HepG2 (cell line): ENCODE measurements around the gene AP3D1. TPM values are rescaled to one million over a fixed set of nuclear protein-coding genes. Genes with fewer than 3 reads are reported as not detected.

Experiments
- BATF2 ChIP-seq: sonication (generic); formaldehyde crosslinking; IDR thresholded peaks from 2 replicates; pipeline ENCODE4 v1.8.0; 2022; ENCODE audit warnings: mild to moderate bottlenecking, missing genetic modification reagents, moderate library complexity
- CBFB ChIP-seq: sonication (generic); formaldehyde crosslinking; IDR thresholded peaks from 2 replicates; pipeline ENCODE4 v1.4.0; 2020; ENCODE audit warnings: missing genetic modification reagents
- CENPX ChIP-seq: sonication (generic); formaldehyde crosslinking; IDR thresholded peaks from 2 replicates; pipeline ENCODE4 v1.9.0; 2021; ENCODE audit warnings: mild to moderate bottlenecking, missing genetic modification reagents, moderate library complexity
- EEA1 ChIP-seq: sonication (generic); formaldehyde crosslinking; IDR thresholded peaks from 2 replicates; pipeline ENCODE4 v1.5.1; 2020; ENCODE audit warnings: mild to moderate bottlenecking, missing genetic modification reagents, borderline replicate concordance
- ETV6 ChIP-seq: sonication (generic); formaldehyde crosslinking; conservative IDR thresholded peaks from 2 replicates; pipeline ENCODE4 v1.4.0; 2020; ENCODE audit warnings: missing genetic modification reagents
- FOXA3 ChIP-seq: IDR thresholded peaks from 2 replicates; pipeline ENCODE4 v1.6.1; 2016; ENCODE audit warnings: missing genetic modification reagents, missing compliant biosample characterization
- GPN1 ChIP-seq: sonication (generic); formaldehyde crosslinking; IDR thresholded peaks from 2 replicates; pipeline ENCODE4 v1.5.1; 2020; ENCODE audit warnings: missing genetic modification reagents, borderline replicate concordance
- MTF2 ChIP-seq: sonication (generic); formaldehyde crosslinking; IDR thresholded peaks from 2 replicates; pipeline ENCODE4 v1.5.0; 2020; ENCODE audit warnings: missing genetic modification reagents, borderline replicate concordance
- NKX3-1 ChIP-seq: sonication (generic); formaldehyde crosslinking; IDR thresholded peaks from 2 replicates; pipeline ENCODE4 v1.5.0; 2020; ENCODE audit warnings: missing genetic modification reagents
- PHF5A ChIP-seq: IDR thresholded peaks from one replicate; pipeline ENCODE4 v1.6.1; 2018; ENCODE audit warnings: low read depth, missing genetic modification reagents; ENCODE audit not compliant: unreplicated experiment
- SETDB1 ChIP-seq: sonication (generic); formaldehyde crosslinking; IDR thresholded peaks from 2 replicates; pipeline ENCODE4 v1.5.1; 2020; ENCODE audit warnings: missing genetic modification reagents, mild to moderate bottlenecking, borderline replicate concordance
- SKI ChIP-seq: fragments of 450-650 bp; IDR thresholded peaks from one replicate; pipeline ENCODE4 v1.6.1; 2018; ENCODE audit warnings: mild to moderate bottlenecking; ENCODE audit not compliant: partially characterized antibody
- SNAI1 ChIP-seq: sonication (generic); formaldehyde crosslinking; IDR thresholded peaks from 2 replicates; pipeline ENCODE4 v1.5.0; 2020; ENCODE audit warnings: mild to moderate bottlenecking, missing genetic modification reagents, borderline replicate concordance
- TGIF2 ChIP-seq: IDR thresholded peaks from 2 replicates; pipeline ENCODE4 v1.6.1; 2016; ENCODE audit warnings: control low read depth, missing compliant biosample characterization
- ZNF10 ChIP-seq: sonication (generic); formaldehyde crosslinking; IDR thresholded peaks from 2 replicates; pipeline ENCODE4 v1.4.0; 2020; ENCODE audit warnings: mild to moderate bottlenecking, low read depth, missing genetic modification reagents, borderline replicate concordance
- ZNF570 ChIP-seq: sonication (generic); formaldehyde crosslinking; IDR thresholded peaks from 2 replicates; pipeline ENCODE4 v1.4.0; 2020; ENCODE audit warnings: mild to moderate bottlenecking, missing genetic modification reagents, borderline replicate concordance
- ZNF607 ChIP-seq: sonication (generic); formaldehyde crosslinking; IDR thresholded peaks from 2 replicates; pipeline ENCODE4 v1.5.1; 2020; ENCODE audit warnings: missing genetic modification reagents, mild to moderate bottlenecking, borderline replicate concordance
- ZNF672 ChIP-seq: sonication (generic); formaldehyde crosslinking; IDR thresholded peaks from 2 replicates; pipeline ENCODE4 v1.8.1; 2022; ENCODE audit warnings: missing genetic modification reagents
- ZNF674 ChIP-seq: sonication (generic); formaldehyde crosslinking; IDR thresholded peaks from 2 replicates; pipeline ENCODE4 v1.5.0; 2020; ENCODE audit warnings: low read depth, mild to moderate bottlenecking, missing genetic modification reagents
- ZNF781 ChIP-seq: sonication (generic); formaldehyde crosslinking; IDR thresholded peaks from 2 replicates; pipeline ENCODE4 v1.5.1; 2020; ENCODE audit warnings: borderline replicate concordance, mild to moderate bottlenecking, missing genetic modification reagents; ENCODE audit errors: not compliant biosample characterization
- ZNF800 ChIP-seq: sonication (generic); formaldehyde crosslinking; IDR thresholded peaks from 2 replicates; pipeline ENCODE4 v1.4.0; 2020; ENCODE audit warnings: missing genetic modification reagents
- polyA plus RNA-seq, 8 experiments: library from polyadenylated mRNA; depleted of rRNA in 3 of 8; stranded (reverse) in 7 of 8; unstranded in 1 of 8; fragments of >200 nt; fragmentation: Illumina TruSeq in 4 of 8; extraction: Trizol in 4 of 8; gene quantifications; 2 replicates each; pipeline versions ENCODE4 v1.2.1 to v1.2.3, GENCODE V29; 2011 to 2016; ENCODE audit warnings: low read depth in 4 of 8, missing spikeins in 1 of 8, mixed read lengths in 1 of 8; ENCODE audit not compliant: insufficient read depth in 1 of 8
- total RNA-seq, 5 experiments: library from RNA; depleted of rRNA; stranded (reverse); fragments of >200 nt; fragmentation: Illumina TruSeq; extraction: Trizol; gene quantifications; 2 replicates each; pipeline ENCODE4 v1.2.3, GENCODE V29; 2016; ENCODE audit warnings: low read depth in 1 of 5
- TF ChIP-seq, protein P1 (sequence below), 2 experiments: fragments of 450-650 bp in 1 of 2; sonication (generic) in 1 of 2; formaldehyde crosslinking; IDR thresholded peaks; 2 replicates each; pipeline versions ENCODE4 v1.5.0 to v1.8.0; 2020 to 2022; ENCODE audit warnings: mild to moderate bottlenecking in 1 of 2, missing genetic modification reagents in 1 of 2
- TF ChIP-seq, protein P2 (sequence below): sonication (generic); formaldehyde crosslinking; IDR thresholded peaks from 2 replicates; pipeline ENCODE4 v1.9.0; 2021; ENCODE audit warnings: missing genetic modification reagents, borderline replicate concordance

AP3D1 gene
- total and polyA plus RNA-seq, 2 of the 13 experiments (the other 11 are each of a cell fraction or from before 2014, with no cell fraction given) = 68.0 to 82.6 TPM

GRCh38 chr19:2061495-2062388 is 89.6 kb downstream of the AP3D1 start (continued):
- TF ChIP-seq, protein P1, sequence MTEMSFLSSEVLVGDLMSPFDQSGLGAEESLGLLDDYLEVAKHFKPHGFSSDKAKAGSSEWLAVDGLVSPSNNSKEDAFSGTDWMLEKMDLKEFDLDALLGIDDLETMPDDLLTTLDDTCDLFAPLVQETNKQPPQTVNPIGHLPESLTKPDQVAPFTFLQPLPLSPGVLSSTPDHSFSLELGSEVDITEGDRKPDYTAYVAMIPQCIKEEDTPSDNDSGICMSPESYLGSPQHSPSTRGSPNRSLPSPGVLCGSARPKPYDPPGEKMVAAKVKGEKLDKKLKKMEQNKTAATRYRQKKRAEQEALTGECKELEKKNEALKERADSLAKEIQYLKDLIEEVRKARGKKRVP (CRISPR knock-in tag; IDR thresholded peaks at IDR 0.05) = peak in 1 of 2 experiments; percentile 58; a peak in 1 of 4 replicates
- TF ChIP-seq ZNF672 (CRISPR knock-in tag) (no peak), ZNF607 (no peak; the same call in 1 of the 2 replicates), TGIF2 (CRISPR knock-in tag) (no peak), SKI (no peak), ZNF10 (CRISPR knock-in tag) (no peak), BATF2 (CRISPR knock-in tag) (no peak), ZNF570 (CRISPR knock-in tag) (no peak), GPN1 (CRISPR knock-in tag) (no peak), ZNF674 (CRISPR knock-in tag) (no peak), NKX3-1 (CRISPR knock-in tag) (no peak), SETDB1 (no peak), ETV6 (CRISPR knock-in tag) (no peak), CENPX (CRISPR knock-in tag) (no peak), ZNF781 (CRISPR knock-in tag) (peak; percentile 79), PHF5A (CRISPR knock-in tag) (no peak), MTF2 (CRISPR knock-in tag) (no peak), ZNF800 (0 out of 2 replicates have a peak, but pooled peaks have one; percentile 29), CBFB (CRISPR knock-in tag) (peak; percentile 28; the same call in 1 of the 2 replicates), SNAI1 (CRISPR knock-in tag) (no peak; the same call in 1 of the 2 replicates), EEA1 (no peak; the same call in 1 of the 2 replicates), FOXA3 (CRISPR knock-in tag) (0 out of 2 replicates have a peak, but pooled peaks have one; percentile 11)
- TF ChIP-seq, protein P2, sequence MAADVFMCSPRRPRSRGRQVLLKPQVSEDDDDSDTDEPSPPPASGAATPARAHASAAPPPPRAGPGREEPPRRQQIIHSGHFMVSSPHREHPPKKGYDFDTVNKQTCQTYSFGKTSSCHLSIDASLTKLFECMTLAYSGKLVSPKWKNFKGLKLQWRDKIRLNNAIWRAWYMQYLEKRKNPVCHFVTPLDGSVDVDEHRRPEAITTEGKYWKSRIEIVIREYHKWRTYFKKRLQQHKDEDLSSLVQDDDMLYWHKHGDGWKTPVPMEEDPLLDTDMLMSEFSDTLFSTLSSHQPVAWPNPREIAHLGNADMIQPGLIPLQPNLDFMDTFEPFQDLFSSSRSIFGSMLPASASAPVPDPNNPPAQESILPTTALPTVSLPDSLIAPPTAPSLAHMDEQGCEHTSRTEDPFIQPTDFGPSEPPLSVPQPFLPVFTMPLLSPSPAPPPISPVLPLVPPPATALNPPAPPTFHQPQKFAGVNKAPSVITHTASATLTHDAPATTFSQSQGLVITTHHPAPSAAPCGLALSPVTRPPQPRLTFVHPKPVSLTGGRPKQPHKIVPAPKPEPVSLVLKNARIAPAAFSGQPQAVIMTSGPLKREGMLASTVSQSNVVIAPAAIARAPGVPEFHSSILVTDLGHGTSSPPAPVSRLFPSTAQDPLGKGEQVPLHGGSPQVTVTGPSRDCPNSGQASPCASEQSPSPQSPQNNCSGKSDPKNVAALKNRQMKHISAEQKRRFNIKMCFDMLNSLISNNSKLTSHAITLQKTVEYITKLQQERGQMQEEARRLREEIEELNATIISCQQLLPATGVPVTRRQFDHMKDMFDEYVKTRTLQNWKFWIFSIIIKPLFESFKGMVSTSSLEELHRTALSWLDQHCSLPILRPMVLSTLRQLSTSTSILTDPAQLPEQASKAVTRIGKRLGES = 0 out of 2 replicates have a peak, but pooled peaks have one; percentile 48
